Heart left ventricle (tissue), 16 donors: Measurements from ENCODE around the gene ECHS1. TPM values are rescaled to one million over a fixed set of nuclear protein-coding genes. Genes with fewer than 3 reads are reported as not detected.

Source experiments
- ATAC-seq, 4 donors: fragments of 200-7000 bp; cut with Tn5 transposase; one replicate each; pipeline ENCODE4 v1.9.1; 2020 to 2022; ENCODE audit warnings: moderate library complexity in 4 of 4, mild to moderate bottlenecking in 3 of 4, moderate number of reproducible peaks in 1 of 4
- DNase-seq, 5 donors: peaks; one replicate each; pipeline ENCODE4 v3.0.0-alpha.2; 2020
- H3K27ac ChIP-seq, 12 donors: fragments of 200-600 bp; sonication (generic) in 4 of 12; one replicate each; pipeline versions ENCODE4 v1.5.0 to v1.8.0; 2016 to 2022; ENCODE audit warnings: mild to moderate bottlenecking in 2 of 12
- H3K27me3 ChIP-seq, 9 donors: fragments of 200-600 bp; sonication (generic) in 2 of 9; one replicate each; pipeline versions ENCODE4 v1.5.1 to v1.8.0; 2016 to 2022; ENCODE audit warnings: mild to moderate bottlenecking in 3 of 9
- H3K36me3 ChIP-seq, 9 donors: fragments of 200-600 bp; sonication (generic) in 2 of 9; one replicate each; pipeline versions ENCODE4 v1.5.0 to v1.8.0; 2018 to 2022; ENCODE audit warnings: mild to moderate bottlenecking in 2 of 9
- H3K4me1 ChIP-seq, 12 donors: fragments of 200-600 bp; sonication (generic) in 4 of 12; one replicate each; pipeline versions ENCODE4 v1.5.0 to v1.8.0; 2016 to 2022; ENCODE audit warnings: mild to moderate bottlenecking in 3 of 12
- H3K4me3 ChIP-seq, 12 donors: fragments of 200-600 bp; sonication (generic) in 4 of 12; one replicate each; pipeline versions ENCODE4 v1.5.0 to v1.8.0; 2017 to 2022; ENCODE audit warnings: mild to moderate bottlenecking in 9 of 12, moderate library complexity in 4 of 12
- H3K9me3 ChIP-seq, 12 donors: fragments of 200-600 bp; sonication (generic) in 4 of 12; one replicate each; pipeline versions ENCODE4 v1.5.0 to v1.8.0; 2016 to 2022; ENCODE audit warnings: mild to moderate bottlenecking in 1 of 12
- POLR2A ChIP-seq, 2 donors: fragments of 450-650 bp; IDR thresholded peaks; one replicate each; pipeline ENCODE4 v1.6.1; 2017; ENCODE audit warnings: antibody characterized with exemption in 2 of 2, mild to moderate bottlenecking in 2 of 2, moderate library complexity in 2 of 2
- WGBS, 4 donors: extraction: QIAGEN DNeasy Blood & Tissue Kit in 2 of 4; methylation state at CpG; one replicate each; pipeline versions ENCODE4 v1.1.5 to v1.1.7; 2013 to 2018; 5-methylcytosine and 5-hydroxymethylcytosine counted together
- intact Hi-C, 10 donors: fragments of 100-400 bp; cut with DNase I; formaldehyde crosslinking; loops; one replicate each; pipeline versions ENCODE4 v1.11.1 to v1.14.2; 2022
- polyA plus RNA-seq, 2 donors: library from polyadenylated mRNA; stranded (reverse); fragments of 200-250 nt; gene quantifications; one replicate each; pipeline ENCODE4 v1.2.3, GENCODE V29; 2013
- total RNA-seq, 9 donors: library from RNA; depleted of rRNA in 2 of 9; stranded (reverse); fragments of >200 nt in 2 of 9; fragmentation: NEBNext Ultra II Directional in 3 of 9; extraction: Animal tissue kit (Norgen Biotek cat#: 25700) in 3 of 9; gene quantifications; one replicate each; pipeline versions ENCODE4 v1.1.0 to v1.2.4, GENCODE V29; 2016 to 2023
- TF ChIP-seq, protein P1 (sequence below), 12 donors: fragments of 200-600 bp; sonication (generic) in 4 of 12; IDR thresholded peaks; one replicate each; pipeline versions ENCODE4 v1.5.0 to v1.8.0; 2018 to 2022; ENCODE audit warnings: antibody characterized with exemption in 12 of 12, mild to moderate bottlenecking in 5 of 12
- donor health status: ischemic (EF 13 %, LVEDD 7.1; RV severe dilation, severe dysfunction).
- donor health status: healthy with polysubstance abuse.
- donor health status: DM: no; HTN: yes; CAD: no.
- donor health status: DM: no; HTN: no; CAD: no.
- donor health status: ischemic (EF 25% LVEDD 6.9; RV normal size, moderate dysfunction).
- donor health status: ischemic (EF 25% LVEDD 5.7; RV mildly dilated, moderate dysfunction).
- donor health status: healthy.
- donor health status: DM: yes; HTN: yes; CAD: no.
- donor health status: ischemic (EF 35%, LVEDD 5.7; RV mildly dilated, moderate dysfunction).
- donor health status: nonischemic (EF 11% LVEDD 7.7; RV severe dilation, severe dysfunction).
- donor health status: DM: yes; HTN: yes; CAD: no.
- donor health status: PGD.
- donor health status: ischemic (EF 29% LVEDD 5.4; RV normal size, mild dysfunction).
- donor health status: nonischemic (EF 23%, LVEDD 6.1; RV moderate dilation, normal function).

The ECHS1 gene
- total and polyA plus RNA-seq, 11 donors, result 132 to 303 (median 201) TPM

DNA sequence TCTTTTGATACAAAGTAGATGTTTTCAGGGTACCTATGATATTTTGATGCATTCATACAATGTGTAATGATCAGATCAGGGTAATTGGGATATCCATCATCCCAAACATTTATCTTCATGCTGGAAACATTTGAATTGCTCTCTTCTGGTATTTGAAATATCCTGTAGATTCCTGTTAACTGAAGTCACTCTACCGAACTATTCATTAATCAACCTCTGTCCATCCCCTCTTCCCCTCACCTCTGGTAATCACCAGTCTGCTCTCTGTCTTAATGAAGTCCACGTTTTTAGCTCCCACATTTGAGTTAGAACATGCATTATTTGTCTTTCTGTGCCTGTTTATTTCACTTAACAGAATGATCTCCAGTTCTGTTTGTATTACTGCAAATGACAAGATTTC is 32.1 kb upstream of the ECHS1 start:
- Histone ChIP-seq H3K36me3 (peaks cover 0 to 97% (median 82%) of the 10 kb centered on the region in 9 donors), H3K4me3 (no peak overlapping the region), H3K4me1 (peaks cover 0 to 23% (median 0%) of the 10 kb centered on the region in 12 donors), H3K27me3 (no peaks in the 10 kb centered on the region), H3K27ac (no peak overlapping the region), H3K9me3 (peaks cover 0 to 22% (median 0%) of the 10 kb centered on the region in 12 donors)
- 47 to 68% (median 61%) methylated on average over 2 of the region's 2 CpGs for WGBS, 4 donors
- ATAC-seq, result no peak
- intact Hi-C loops, result no loop called here
- no peak for DNase-seq
- TF ChIP-seq, protein P1, sequence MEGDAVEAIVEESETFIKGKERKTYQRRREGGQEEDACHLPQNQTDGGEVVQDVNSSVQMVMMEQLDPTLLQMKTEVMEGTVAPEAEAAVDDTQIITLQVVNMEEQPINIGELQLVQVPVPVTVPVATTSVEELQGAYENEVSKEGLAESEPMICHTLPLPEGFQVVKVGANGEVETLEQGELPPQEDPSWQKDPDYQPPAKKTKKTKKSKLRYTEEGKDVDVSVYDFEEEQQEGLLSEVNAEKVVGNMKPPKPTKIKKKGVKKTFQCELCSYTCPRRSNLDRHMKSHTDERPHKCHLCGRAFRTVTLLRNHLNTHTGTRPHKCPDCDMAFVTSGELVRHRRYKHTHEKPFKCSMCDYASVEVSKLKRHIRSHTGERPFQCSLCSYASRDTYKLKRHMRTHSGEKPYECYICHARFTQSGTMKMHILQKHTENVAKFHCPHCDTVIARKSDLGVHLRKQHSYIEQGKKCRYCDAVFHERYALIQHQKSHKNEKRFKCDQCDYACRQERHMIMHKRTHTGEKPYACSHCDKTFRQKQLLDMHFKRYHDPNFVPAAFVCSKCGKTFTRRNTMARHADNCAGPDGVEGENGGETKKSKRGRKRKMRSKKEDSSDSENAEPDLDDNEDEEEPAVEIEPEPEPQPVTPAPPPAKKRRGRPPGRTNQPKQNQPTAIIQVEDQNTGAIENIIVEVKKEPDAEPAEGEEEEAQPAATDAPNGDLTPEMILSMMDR (IDR thresholded peaks at IDR 0.05), result no peak
- no peak for TF ChIP-seq POLR2A (IDR thresholded peaks at IDR 0.05)

DNA sequence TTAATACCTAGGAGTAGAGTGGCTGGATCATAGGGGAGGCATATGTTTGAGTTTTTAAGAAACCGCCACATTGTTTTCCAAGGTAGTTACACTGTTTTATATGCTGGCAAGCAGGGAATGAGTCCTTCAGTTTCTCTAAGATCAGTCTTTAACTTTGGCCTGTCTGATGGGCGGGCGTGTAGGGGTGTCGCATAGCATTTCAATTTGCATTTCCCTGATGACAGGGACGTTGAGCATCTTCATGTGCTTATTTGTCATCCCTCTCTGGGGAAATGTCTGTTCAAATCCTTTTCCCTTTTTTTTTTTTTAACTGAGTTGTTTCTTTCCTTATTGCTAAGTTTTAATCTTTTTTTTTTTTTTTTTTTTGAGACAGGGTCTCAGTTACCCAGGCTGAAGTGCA is 30.6 kb upstream of the ECHS1 start:
- DNase-seq, result no peak
- intact Hi-C loops, result no loop called here
- no peaks in the 10 kb centered on the region for H3K27me3 ChIP-seq
- peaks cover 0 to 97% (median 82%) of the 10 kb centered on the region in 9 donors for H3K36me3 ChIP-seq
- 92 to 97% (median 95%) methylated on average over 5 of the region's 5 CpGs for WGBS, 4 donors
- TF ChIP-seq, protein P1 (IDR thresholded peaks at IDR 0.05), result no peak
- no peak for TF ChIP-seq POLR2A (IDR thresholded peaks at IDR 0.05)
- H3K9me3 ChIP-seq, result peaks cover 0 to 8% (median 0%) of the 10 kb centered on the region in 12 donors
- no peak overlapping the region for H3K4me3 ChIP-seq
- no peak for ATAC-seq
- peaks cover 0 to 26% (median 0%) of the 10 kb centered on the region in 12 donors for H3K4me1 ChIP-seq
- H3K27ac ChIP-seq, result no peak overlapping the region

DNA sequence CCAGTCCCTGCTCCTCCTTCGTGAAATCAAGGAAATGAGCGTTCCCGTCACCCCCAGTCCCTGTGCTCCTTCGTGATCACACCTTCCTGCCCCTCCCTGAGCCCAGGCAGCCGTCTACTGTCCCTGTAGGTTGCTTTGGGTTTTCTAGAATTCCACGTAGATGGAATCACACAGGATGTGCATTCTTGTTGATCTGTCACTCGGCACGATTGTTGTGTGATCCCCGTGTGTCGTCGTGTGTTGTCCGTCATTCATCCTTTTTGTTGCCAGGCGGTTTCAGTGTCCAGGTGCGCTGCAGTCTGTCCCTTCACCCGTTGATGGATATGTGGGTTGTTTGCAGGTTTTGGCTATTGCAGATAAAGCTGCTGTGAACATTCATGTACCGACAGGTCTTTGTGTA is 30.2 kb upstream of the ECHS1 start:
- peaks cover 0 to 97% (median 82%) of the 10 kb centered on the region in 9 donors for H3K36me3 ChIP-seq
- H3K4me1 ChIP-seq, result peaks cover 0 to 26% (median 0%) of the 10 kb centered on the region in 12 donors
- whole genome bisulfite sequencing, 4 donors, result 84 to 88% (median 87%) methylated on average over 16 of the region's 16 CpGs
- peaks cover 0 to 4% (median 0%) of the 10 kb centered on the region in 12 donors for H3K9me3 ChIP-seq
- intact Hi-C loops, result no loop called here
- H3K27ac ChIP-seq, result no peak overlapping the region
- ATAC-seq (no peak), DNase-seq (no peak)
- H3K27me3 ChIP-seq, result no peaks in the 10 kb centered on the region
- TF ChIP-seq, protein P1 (IDR thresholded peaks at IDR 0.05), result no peak
- no peak for TF ChIP-seq POLR2A (IDR thresholded peaks at IDR 0.05)
- H3K4me3 ChIP-seq, result no peak overlapping the region

DNA sequence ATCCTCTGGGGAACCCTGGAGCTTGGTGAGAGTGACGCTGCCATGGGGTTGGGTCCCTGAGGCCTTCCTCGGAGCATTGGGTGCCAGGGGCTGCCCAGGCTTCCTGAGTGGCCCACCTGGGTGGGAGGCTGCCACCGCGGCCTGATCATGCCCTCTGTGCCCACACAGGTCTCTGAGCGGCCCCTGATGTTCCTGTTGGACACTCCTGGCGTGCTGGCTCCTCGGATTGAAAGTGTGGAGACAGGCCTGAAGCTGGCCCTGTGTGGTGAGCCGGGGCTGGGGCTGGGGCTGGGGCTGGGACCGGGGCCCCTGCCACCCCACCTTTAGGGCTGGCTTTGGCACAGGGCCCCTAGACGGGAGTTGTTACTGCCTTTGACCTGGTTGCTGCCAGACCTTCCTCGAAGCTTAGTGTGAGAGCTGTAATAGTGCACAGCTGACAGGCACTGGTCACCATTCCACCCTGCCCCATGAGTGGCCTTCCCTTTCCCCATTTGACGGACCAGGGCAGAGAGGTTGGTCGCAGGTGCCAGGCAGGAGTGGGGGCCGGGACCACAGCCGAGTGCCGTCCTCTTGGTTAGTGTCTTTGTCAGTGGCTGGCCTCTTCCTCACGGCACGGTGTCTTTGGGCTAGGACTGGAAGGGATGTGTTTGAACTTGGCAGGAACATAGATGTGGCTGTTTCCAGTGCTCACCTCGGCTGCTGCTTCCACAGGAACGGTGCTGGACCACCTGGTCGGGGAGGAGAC is 29.0 kb upstream of the ECHS1 start:
- Histone ChIP-seq H3K9me3 (no peaks in the 10 kb centered on the region), H3K4me3 (no peak overlapping the region), H3K27ac (no peak overlapping the region), H3K36me3 (peaks cover 0 to 97% (median 80%) of the 10 kb centered on the region in 9 donors), H3K4me1 (peaks cover 0 to 26% (median 0%) of the 10 kb centered on the region in 12 donors), H3K27me3 (no peaks in the 10 kb centered on the region)
- 96 to 98% (median 96%) methylated on average over 8 to 21 of the region's 21 CpGs for WGBS, 4 donors
- intact Hi-C loops, result no loop called here
- ATAC-seq (no peak), DNase-seq (no peak)
- TF ChIP-seq POLR2A (IDR thresholded peaks at IDR 0.05), result no peak
- TF ChIP-seq, protein P1 (IDR thresholded peaks at IDR 0.05), result no peak
